Measurements from ENCODE around the gene DNAJC2.

GRCh38 chr7:103293526-103293925 lies 51.0 kb downstream of the DNAJC2 start:
- TF ChIP-seq, protein P1, sequence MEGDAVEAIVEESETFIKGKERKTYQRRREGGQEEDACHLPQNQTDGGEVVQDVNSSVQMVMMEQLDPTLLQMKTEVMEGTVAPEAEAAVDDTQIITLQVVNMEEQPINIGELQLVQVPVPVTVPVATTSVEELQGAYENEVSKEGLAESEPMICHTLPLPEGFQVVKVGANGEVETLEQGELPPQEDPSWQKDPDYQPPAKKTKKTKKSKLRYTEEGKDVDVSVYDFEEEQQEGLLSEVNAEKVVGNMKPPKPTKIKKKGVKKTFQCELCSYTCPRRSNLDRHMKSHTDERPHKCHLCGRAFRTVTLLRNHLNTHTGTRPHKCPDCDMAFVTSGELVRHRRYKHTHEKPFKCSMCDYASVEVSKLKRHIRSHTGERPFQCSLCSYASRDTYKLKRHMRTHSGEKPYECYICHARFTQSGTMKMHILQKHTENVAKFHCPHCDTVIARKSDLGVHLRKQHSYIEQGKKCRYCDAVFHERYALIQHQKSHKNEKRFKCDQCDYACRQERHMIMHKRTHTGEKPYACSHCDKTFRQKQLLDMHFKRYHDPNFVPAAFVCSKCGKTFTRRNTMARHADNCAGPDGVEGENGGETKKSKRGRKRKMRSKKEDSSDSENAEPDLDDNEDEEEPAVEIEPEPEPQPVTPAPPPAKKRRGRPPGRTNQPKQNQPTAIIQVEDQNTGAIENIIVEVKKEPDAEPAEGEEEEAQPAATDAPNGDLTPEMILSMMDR (IDR thresholded peaks at IDR 0.05): no peak
- no peak for TF ChIP-seq POLR2A (IDR thresholded peaks at IDR 0.05)

All from thyroid gland (tissue), 4 donors.